ENCODE results near the gene ATG2A.

Gene ATG2A

GRCh38 chr11:64867748-64868462, 49.1 kb downstream of the ATG2A start:
- DNase-seq, result no peak

- DNase-seq, result no peak
Observed at GRCh38 chr11:64866173-64866491, 50.9 kb downstream of the ATG2A start.

GRCh38 chr11:64865286-64866172, 51.5 kb downstream of the ATG2A start:
- DNase-seq, result peak; percentile 95

GRCh38 chr11:64864473-64865285, 52.3 kb downstream of the ATG2A start:
- no peak for DNase-seq

GRCh38 chr11:64864135-64864472, 52.9 kb downstream of the ATG2A start:
- no peak for DNase-seq

GRCh38 chr11:64863391-64864060, 53.5 kb downstream of the ATG2A start:
- no peak for DNase-seq

GRCh38 chr11:64862987-64863390, 54.0 kb downstream of the ATG2A start:
- DNase-seq, result no peak

- DNase-seq, result peak; percentile 79
Observed at GRCh38 chr11:64861227-64861975, 55.6 kb downstream of the ATG2A start.

- DNase-seq, result peak; percentile 49
Observed at GRCh38 chr11:64859542-64860414, 57.2 kb downstream of the ATG2A start.

- peak; percentile 78 for DNase-seq
Observed at GRCh38 chr11:64858467-64859263, 58.3 kb downstream of the ATG2A start.

- DNase-seq, result no peak
Observed at GRCh38 chr11:64857485-64857884, 59.5 kb downstream of the ATG2A start.

- DNase-seq, result peak; percentile 98
Observed at GRCh38 chr11:64856382-64857227, 60.4 kb downstream of the ATG2A start.

- DNase-seq, result peak; percentile 19
Observed at GRCh38 chr11:64855596-64856304, 61.3 kb downstream of the ATG2A start.

GRCh38 chr11:64854534-64855502, 62.2 kb downstream of the ATG2A start:
- peak; percentile 84 for DNase-seq

GRCh38 chr11:64854157-64854533, 62.9 kb downstream of the ATG2A start:
- no peak for DNase-seq

- DNase-seq, result no peak
Observed at GRCh38 chr11:64853709-64854108, 63.3 kb downstream of the ATG2A start.

GRCh38 chr11:64852804-64853509, 64.1 kb downstream of the ATG2A start:
- peak; percentile 82 for DNase-seq
